COLO668 (cell line): ENCODE results near the gene P2RX4.
"Not testable (repeated sequence)": the region's sequence is repeated elsewhere in the genome, so short reads cannot be mapped to it uniquely, and the experiment has no call there.

Experiments used
- DNase-seq: peaks from one replicate; lab custom pipeline; 2025; ENCODE audit not compliant: unreplicated experiment; lab: John Stamatoyannopoulos, UW

The P2RX4 gene

DNA sequence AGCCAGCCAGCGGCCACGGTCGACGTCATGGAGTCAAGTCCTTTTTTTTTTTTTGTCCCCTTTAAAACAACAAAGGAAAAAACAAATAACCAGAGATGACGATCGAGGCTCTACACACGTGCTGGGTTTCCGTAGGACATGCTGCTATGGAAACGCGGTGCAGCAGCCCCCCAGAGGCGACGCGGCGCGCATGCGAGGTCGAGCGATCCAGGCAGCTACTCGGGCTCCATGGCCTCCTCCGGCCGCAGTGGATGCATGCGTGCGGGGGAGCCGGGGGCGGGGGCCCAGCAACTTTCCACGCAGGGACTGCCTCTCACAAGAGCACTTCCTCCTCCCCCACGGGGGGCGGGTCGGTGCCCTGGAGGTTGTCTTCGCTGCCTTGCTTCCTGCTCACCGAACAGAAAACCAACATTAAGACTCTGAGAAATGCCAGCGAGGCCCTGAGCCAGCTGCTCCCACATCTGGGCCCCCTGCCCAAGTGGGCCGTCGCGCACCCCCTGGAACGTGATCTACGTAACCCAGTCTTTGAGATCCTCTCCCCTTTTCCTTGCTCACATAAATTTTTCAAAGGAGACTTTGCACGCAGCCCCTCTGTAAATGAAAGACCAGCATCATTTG, 30.7 kb downstream of the P2RX4 start:
- DNase-seq, result no peak

DNA sequence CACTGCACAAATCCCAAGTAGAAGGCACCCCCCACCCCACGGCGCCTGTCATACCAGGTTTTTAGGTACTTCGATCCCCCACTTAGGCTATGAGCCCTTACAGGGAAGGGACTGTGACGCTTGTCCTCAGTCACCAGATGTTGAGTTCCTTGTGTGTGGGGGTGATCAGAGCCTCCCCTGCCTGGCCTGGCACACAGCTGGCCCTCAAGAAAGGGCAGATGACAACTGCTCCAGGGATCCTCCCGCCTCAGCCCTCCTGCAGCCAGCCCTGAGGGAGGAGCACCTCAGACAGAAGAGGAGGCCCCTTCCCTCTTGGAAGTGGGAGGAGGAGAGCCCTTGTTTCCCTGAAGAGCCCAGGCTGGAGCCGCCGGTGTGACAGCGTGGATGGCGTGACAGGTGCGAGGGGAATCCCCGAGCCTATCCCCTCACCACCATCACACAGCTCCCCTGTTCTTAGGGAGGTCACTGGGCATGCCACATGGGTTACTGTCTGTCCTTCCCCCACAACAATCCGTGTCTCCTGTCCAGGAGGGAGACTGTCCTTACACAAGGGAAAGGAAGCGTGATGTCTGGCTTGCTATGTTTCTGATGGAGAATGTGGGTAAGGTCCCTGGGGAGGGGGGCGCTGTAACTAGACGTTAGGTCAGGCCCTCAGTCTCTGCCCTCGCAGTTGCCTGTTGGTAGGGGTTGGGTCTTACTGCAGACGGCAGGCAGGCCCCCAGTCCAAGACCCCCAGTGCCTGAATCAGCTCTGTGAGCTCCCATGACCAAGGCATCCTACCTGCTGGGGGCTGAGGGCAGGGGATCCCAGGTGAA, 31.4 kb downstream of the P2RX4 start:
- no peak for DNase-seq

DNA sequence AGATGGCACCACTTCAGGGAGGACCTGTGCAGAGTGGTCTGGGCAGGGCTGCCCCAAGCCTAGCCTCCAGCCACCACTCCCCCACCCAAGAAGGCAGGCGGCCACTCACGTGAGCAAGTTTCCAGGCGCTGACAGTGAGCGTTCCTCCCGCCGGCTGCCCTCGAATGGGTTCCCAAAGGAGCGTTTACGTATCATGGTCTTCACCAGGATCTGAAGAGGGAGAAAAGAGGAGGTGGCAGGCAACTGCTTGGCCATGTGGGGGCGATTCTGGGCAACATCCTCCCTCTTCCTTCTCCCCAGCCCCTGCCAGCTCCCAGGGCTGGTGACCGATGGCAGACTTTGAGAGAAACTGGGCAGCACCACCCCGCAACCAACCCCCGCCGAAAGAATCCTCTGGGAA, 35.1 kb downstream of the P2RX4 start:
- no peak for DNase-seq

DNA sequence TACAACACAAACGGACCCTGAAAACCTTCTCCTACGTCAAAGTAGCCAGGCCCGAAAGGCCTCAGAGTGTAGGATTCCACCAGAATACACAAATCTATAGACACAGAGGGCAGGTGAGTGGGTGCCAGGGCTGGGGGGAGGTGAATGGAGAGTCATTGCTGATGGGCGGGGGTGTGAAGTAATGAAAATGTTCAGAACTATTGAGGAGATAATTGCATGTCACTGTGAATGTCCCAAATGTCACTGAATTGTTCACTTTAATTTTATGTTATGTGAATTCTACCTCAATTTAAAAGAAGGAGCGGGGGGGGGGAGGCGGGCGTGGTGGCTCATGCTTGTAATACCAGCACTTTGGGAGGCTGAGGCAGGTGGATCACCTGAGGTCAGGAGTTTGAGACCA, 36.0 kb downstream of the P2RX4 start:
- DNase-seq, result no peak

DNA sequence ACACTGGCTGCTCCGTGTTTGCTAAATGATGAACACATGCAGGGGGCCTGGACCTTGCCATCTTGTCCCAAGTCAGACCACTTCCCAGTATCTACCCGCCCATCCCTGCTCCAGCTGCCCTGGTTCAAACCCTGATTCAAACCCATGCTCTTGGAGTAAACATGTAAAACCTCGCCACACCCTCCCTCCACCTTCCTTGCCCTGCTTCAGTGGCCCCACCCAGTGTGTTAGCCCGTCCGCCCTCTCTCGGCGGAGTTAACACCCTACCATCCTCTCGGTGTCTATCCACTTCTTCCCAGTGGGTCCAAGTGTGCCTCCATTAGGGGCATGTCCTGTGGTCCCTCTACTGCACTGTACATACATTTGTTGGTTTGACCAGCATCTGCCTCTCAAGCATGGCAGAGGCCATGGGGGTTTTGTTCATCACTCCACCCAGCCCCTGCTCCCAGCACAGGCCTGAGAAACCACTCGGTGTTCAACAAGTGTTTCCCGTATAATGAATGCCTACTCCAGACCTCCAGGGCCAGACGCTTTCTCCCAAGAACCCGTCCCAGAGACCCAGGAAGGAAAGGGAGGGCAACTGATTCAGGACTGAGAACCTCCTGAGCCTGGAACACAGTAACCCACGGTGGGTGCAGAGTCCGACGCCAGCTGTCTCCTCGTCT, 37.1 kb downstream of the P2RX4 start:
- no peak for DNase-seq

DNA sequence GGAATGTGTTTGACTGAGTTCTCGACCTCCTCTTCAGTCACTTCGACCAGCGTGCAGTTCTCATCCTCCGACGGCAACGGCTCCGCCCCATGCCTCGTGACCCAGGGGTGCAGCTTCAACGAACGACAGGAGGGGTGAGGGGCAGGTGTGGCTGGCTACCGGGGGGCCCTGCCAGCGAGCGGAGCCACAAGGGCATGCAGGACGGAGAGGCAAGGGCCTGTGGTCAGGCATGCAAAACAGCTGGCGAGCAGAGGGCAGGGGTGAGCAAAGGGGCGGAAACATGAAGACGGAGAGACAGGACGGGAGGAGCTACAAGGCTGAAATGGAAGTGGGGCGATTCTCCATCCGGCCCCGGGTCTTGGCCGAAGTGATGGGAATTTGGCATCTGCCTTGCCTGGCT, 38.7 kb downstream of the P2RX4 start:
- DNase-seq, result no peak

DNA sequence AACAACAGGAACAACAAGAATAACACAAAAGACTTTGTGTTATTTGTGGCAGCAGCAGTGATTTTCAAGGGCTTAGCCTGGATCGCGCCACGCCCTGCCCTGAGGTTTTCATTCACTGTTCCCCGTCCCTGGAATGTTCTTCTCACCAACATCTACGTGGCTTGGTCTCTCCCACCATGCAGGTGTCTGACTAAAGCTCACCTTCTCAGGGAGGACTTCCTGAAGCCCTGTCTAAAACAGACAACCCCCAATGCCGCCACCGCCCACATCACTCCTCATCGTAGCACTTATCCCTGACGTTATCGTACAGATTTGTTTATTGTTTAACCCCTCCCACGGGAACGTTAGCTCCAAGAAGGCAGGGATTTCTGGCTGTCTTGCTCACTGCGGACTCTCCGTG, 40.4 kb downstream of the P2RX4 start:
- DNase-seq, result no peak

DNA sequence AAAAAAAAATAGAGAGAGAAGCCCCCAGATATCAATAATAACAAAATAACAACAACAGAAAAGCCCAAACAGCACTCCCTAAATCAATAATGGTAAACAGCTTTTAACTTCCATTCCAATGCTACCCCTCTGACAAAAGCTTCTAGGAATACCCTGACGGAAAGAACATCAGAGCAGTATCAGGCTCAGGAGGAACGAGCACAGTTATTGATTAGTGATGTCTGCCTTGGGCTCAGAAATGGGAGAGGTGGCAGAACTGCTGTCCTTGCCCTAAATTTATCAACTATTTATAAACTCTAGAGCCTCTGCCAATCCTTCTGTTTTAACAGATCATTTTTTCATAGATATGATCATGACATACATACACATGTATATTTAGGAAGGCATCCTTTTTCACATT, 41.9 kb downstream of the P2RX4 start:
- no peak for DNase-seq

DNA sequence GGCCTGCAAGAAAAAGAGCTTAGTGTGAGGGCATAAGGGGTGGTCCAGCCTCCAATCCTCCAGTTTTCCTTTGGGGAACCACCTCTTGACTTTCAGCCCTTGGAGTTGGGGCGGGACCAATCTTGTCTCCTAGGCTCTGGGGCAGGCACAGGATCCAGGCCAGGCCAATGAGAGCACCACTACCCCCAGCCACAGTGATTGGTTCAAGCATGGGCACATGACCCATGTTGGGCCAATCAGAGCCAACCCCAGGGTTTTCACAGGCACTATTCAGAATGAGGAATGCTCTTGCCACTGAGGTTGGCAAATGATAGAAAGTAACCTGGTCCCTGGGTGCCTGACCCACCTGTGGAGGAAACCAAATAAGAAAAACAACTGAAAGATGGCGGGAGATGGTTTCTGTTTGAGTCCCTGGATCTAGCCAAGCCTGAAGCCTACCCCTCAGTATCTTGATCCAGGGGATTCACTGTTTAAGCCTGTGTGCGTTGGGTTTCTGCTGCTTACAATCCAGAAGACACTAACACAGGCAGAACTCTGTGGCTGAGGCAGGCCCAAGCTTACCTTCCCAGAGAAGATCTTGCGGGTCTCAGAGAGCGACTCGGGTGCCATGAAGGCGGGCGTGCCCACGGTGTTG, 42.9 kb downstream of the P2RX4 start:
- no peak for DNase-seq

DNA sequence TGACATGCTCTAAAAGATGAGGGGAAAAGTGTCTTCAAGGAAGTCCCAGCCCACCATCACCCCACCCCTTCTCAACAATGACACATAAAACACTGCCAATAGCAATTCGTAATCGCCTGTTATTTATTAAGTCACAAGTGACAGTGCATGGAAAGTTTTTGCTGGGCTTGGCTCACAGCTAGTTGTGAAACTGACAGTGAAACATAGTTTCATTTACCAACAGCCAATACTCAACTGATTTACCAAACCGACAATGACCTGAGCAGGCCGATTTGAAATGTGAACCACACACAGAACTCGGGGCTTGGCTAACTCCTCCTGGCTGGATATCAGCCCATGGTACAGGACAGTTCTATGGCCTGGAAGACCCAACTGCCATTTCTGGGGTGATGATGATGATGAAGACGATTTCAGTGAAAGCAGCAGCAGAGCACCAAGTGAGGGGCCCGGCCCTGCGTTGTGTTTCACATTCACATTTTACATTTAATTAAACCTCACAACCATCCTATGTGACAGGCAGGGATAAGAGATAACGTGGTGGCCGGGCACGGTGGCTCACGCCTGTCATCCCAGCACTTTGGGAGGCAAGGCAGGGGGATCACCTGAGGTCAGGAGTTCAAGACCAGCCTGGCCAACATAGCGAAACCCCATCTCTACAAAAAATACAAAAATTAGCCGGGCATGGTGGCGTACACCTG, 43.9 kb downstream of the P2RX4 start:
- DNase-seq, result no peak

DNA sequence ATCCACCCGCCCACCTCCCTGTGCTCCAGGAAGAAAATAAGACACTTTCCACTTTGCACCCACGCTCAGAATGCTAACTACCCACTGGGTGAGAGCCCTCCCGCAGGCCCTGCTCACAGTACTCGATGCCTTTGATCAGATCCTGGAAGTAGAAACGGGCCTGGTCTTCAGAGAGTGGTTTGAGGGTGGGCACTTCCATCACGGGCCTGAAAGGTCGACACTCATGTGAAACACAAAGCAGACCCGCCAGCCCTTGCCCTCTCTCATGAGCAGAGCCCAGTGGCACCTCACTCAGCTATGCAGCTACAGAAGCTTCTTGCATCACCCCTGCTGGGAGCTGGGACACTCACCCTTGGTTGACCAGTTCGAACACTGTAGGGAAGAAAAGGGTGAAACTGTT, 45.5 kb downstream of the P2RX4 start:
- no peak for DNase-seq

DNA sequence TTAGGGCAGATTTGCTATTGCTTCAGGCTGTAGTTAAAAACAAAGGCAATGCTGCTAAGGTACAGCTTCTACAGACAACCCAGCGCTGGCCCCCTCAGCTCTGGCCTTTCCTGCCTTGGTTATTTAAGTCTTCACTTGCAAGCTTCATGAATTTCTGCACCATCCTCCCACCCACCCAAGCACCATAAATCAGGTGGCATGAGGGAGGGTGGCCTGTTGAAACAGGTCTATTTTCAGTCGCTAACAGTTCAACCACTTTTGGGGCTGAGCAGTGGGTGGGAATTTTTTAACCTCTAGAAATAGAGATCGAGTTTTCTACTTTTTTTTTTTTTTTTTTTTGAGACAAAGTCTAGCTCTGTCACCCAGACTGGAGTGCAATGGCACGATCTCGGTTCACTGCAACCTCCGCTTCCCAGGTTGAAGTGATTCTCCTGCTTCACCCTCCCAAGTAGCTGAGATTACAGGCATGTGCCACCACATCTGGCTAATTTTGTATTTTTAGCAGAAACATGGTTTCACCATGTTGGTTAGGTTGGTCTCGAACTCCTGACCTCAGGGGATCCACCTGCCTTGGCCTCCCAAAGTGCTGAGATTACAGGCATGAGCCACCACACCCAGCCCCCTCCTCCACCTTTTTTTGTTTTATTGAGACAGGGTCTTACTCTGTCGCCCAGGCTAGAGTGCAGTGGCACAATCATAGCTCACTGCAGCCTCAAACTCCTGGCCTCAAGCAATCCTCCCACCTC, 47.9 kb downstream of the P2RX4 start:
- DNase-seq, result not testable (repeated sequence)

DNA sequence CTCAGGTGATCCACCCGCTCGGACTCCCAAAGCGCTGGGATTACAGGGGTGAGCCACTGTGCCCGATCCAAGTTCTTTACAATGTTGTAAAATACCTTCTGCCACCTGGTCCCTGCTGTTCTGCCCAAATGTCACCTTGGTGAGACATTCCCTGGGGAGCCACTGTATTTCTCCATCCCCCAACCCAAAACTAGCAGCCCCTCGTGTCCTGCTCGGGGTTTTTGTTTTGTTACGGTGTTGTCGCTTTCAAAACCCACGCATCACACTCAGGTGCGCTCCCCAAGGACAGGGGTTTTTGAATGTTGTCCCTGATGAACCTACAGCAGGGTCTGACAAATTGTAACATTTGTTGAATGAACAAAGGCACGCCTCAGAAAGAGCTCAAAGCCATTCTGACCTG, 49.1 kb downstream of the P2RX4 start:
- DNase-seq, result no peak

DNA sequence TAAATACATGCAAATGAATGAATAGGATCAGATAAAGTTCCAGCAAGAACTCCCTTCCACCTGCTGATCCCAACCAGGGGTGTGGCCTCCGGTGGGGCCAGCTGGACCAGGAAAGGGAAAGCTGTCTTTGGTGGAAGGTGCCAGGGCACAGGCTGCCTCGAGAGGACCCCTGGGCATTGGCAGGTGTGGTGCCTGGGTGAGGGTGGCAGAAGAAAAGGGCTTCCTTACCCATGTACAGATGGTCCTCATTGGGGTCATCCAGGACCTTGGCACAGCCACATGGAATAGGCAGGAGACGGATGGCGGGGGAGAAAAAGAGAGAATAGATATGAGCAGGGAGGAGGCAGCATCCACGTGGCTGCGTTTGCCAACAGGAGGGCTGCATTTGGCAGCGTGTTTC, 50.2 kb downstream of the P2RX4 start:
- no peak for DNase-seq

DNA sequence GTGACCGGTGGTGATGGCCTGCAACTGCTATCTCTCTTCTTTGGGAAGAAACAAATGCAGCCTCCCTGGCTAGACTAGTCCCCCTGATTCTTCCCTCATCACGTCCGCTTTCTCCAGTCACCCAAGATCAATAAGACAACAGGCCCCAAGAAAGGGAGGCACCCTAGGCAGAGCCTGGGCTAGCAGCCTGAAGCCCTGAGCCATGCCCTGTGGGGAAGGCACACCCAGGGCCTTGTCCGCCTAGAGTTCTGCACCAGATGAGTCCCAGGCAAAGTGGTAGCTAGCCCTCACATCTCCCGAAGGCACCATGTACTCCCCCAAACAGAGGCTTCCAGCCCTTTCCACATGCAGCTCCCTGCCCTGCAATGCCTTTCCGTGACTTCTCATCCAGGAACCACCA, 51.5 kb downstream of the P2RX4 start:
- no peak for DNase-seq

DNA sequence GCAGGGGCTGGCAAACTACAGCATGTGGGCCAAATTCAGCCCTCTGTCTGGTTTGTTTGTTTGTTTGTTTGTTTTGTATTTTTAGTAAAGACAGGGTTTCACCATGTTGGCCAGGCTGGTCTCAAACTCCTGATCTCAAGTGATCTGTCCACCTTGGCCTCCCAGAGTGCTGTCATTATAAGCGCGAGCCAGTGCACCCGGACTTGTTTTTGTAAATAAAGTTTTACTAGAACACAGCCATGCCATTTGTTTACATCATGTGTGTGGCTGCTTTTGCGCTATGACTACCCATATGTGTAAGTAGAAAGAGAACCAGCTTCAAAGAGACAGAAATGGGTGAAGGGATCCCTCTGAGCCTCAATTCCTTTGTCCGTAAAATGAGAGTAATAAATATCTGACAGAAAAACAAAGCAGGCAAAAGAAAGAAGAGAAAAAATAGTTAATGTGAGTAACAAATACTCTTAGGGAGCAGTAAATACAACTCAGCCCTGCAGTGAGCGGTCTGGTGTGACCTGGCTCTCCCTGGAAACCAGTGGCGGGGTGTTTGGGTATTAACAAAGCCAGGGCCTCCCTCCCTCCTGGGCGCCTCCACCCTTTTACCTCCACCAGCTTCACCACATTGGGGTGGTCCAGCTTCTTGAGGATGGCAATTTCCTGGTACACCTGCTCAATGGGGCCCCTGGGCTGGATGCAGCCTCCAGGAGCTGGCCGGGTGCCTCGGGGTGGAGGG, 53.4 kb downstream of the P2RX4 start:
- DNase-seq, result no peak

DNA sequence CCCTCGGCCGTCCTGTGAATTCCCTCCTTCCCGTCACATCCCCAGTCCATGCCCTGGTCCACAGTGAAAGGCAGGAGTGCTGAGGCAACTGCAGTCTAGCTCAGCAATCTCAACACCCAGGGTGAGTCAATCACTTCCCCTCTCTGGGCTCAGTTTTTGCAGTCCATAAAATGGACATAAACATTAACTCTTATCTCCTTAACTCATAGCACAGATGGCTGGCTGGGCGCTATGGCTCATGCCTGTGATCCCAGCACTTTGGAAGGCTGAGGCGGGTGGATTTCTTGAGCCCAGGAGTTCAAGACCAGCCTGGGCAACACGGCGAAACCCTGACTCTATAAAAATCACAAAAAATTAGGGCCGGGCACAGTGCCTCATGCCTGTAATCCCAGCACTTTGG, 54.2 kb downstream of the P2RX4 start:
- no peak for DNase-seq

DNA sequence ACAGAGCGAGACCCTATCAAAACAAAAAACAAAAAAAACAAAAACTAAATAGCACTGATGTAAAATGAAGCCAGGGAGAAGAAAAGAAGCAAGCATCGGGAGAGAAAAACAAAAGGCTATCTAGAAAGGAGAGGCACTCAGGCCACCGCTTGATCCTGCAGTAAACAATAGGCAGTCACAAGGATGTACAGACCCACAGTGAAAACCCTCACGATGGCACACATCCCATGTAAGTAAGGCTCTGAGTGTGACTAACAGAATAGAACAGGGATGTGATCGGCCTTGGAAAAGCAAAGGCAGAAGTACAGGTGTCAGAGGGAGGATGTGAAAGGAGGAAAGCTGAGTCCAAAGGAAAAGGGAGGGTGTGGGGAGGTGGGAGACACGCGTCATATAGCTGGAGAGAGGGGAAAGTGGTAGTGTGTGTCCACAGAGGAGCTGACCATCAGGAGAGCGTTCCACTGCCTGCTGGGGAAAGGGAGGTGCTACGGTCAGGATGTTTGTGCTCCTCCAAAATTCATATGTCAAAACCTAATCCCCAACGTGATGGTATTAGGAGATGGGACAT, 55.1 kb downstream of the P2RX4 start:
- no peak for DNase-seq

DNA sequence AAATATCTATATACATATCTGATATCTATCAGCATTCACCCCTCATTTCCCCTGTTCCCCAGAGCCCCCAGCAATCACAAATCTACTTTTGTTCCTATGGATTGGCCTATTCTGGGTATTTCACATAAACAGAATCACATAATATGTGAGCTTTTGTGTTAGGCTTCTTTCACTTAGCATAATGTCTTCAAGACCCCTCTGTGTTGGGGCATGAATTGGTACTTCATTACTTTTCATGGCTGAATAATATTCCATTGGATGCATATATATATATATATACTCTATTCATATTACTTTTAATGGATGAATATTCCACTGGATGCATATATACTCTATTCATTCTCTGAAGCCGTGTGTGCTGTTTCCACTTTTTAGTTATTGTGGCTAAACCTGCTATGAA, 57.9 kb downstream of the P2RX4 start:
- no peak for DNase-seq
